ENCODE data around the gene LPAR6. TPM values are rescaled to one million over a fixed set of nuclear protein-coding genes. Genes with fewer than 3 reads are reported as not detected.

The LPAR6 gene
- total RNA-seq, 1 experiment from 2014 or later, result not detected

- Histone ChIP-seq H3K4me2 (ENCODE audit: low read depth, low read length, poor library complexity, severe bottlenecking) (peak overlapping the region; percentile 54), H3K9me3 (ENCODE audit: low read length) (no peaks in the 10 kb centered on the region), H3K36me3 (ENCODE audit: insufficient read depth, low read length) (no peaks in the 10 kb centered on the region), H3K9ac (ENCODE audit: low read length) (no peak overlapping the region), H2AFZ (ENCODE audit: low read length) (no peak overlapping the region), H3K79me2 (ENCODE audit: low read length) (peaks cover 43% of the 10 kb centered on the region), H3K9me2 (replicated peaks; ENCODE audit: insufficient read depth, low read length) (no peaks in the 10 kb centered on the region), H4K20me1 (ENCODE audit: insufficient read depth, low read depth, low read length) (no peaks in the 10 kb centered on the region), H3K27ac (ENCODE audit: low read length) (peak overlapping the region; percentile 65), H3K4me3 (ENCODE audit: low read length) (no peak overlapping the region), H3K4me1 (ENCODE audit: low read length) (peaks cover 56% of the 10 kb centered on the region), H3K27me3 (ENCODE audit: low read length) (no peaks in the 10 kb centered on the region)
- no peak for DNase-seq
Observed at GRCh38 chr13:48400850-48401291, 12.0 kb downstream of the LPAR6 start.

GRCh38 chr13:48400090-48400694 is 12.7 kb downstream of the LPAR6 start:
- Histone ChIP-seq H3K9ac (ENCODE audit: low read length) (peak overlapping the region; percentile 11; the same call in 1 of the 2 replicates), H3K36me3 (ENCODE audit: insufficient read depth, low read length) (no peaks in the 10 kb centered on the region), H3K4me1 (ENCODE audit: low read length) (peaks cover 56% of the 10 kb centered on the region), H3K27ac (ENCODE audit: low read length) (peak overlapping the region; percentile 65), H3K9me2 (replicated peaks; ENCODE audit: insufficient read depth, low read length) (no peaks in the 10 kb centered on the region), H3K4me3 (ENCODE audit: low read length) (peak overlapping the region; percentile 8; the same call in 1 of the 2 replicates), H3K27me3 (ENCODE audit: low read length) (no peaks in the 10 kb centered on the region), H3K79me2 (ENCODE audit: low read length) (peaks cover 43% of the 10 kb centered on the region), H2AFZ (ENCODE audit: low read length) (no peak overlapping the region), H3K9me3 (ENCODE audit: low read length) (no peaks in the 10 kb centered on the region), H3K4me2 (ENCODE audit: low read depth, low read length, poor library complexity, severe bottlenecking) (peak overlapping the region; percentile 54), H4K20me1 (ENCODE audit: insufficient read depth, low read depth, low read length) (no peaks in the 10 kb centered on the region)
- peak; percentile 58 for DNase-seq

- peaks cover 6% of the 10 kb centered on the region for H3K36me3 ChIP-seq (ENCODE audit: insufficient read depth, low read length)
- H3K79me2 ChIP-seq (ENCODE audit: low read length), result peaks cover 37% of the 10 kb centered on the region
- no peaks in the 10 kb centered on the region for H3K9me3 ChIP-seq (ENCODE audit: low read length)
- peak overlapping the region; percentile 38 for H3K27ac ChIP-seq (ENCODE audit: low read length)
- H3K4me3 ChIP-seq (ENCODE audit: low read length), result no peak overlapping the region
- H3K9ac ChIP-seq (ENCODE audit: low read length), result no peak overlapping the region
- H2AFZ ChIP-seq (ENCODE audit: low read length), result no peak overlapping the region
- peaks cover 56% of the 10 kb centered on the region for H3K4me1 ChIP-seq (ENCODE audit: low read length)
- H3K4me2 ChIP-seq (ENCODE audit: low read depth, low read length, poor library complexity, severe bottlenecking), result peak overlapping the region; percentile 54
- no peaks in the 10 kb centered on the region for H3K9me2 ChIP-seq (replicated peaks; ENCODE audit: insufficient read depth, low read length)
- no peak for DNase-seq
- H3K27me3 ChIP-seq (ENCODE audit: low read length), result no peaks in the 10 kb centered on the region
- H4K20me1 ChIP-seq (ENCODE audit: insufficient read depth, low read depth, low read length), result no peaks in the 10 kb centered on the region
Observed at GRCh38 chr13:48398450-48399095, 14.3 kb downstream of the LPAR6 start.

- no peak overlapping the region for H2AFZ ChIP-seq (ENCODE audit: low read length)
- H3K9me2 ChIP-seq (replicated peaks; ENCODE audit: insufficient read depth, low read length), result no peaks in the 10 kb centered on the region
- H3K4me2 ChIP-seq (ENCODE audit: low read depth, low read length, poor library complexity, severe bottlenecking), result no peak overlapping the region
- peaks cover 38% of the 10 kb centered on the region for H3K79me2 ChIP-seq (ENCODE audit: low read length)
- no peak overlapping the region for H3K9ac ChIP-seq (ENCODE audit: low read length)
- H3K27ac ChIP-seq (ENCODE audit: low read length), result peak overlapping the region; percentile 38
- no peak overlapping the region for H3K4me3 ChIP-seq (ENCODE audit: low read length)
- peaks cover 15% of the 10 kb centered on the region for H3K36me3 ChIP-seq (ENCODE audit: insufficient read depth, low read length)
- peaks cover 3% of the 10 kb centered on the region; the same call in 1 of the 2 replicates for H3K9me3 ChIP-seq (ENCODE audit: low read length)
- DNase-seq, result no peak
- H3K4me1 ChIP-seq (ENCODE audit: low read length), result peaks cover 48% of the 10 kb centered on the region
- no peaks in the 10 kb centered on the region for H4K20me1 ChIP-seq (ENCODE audit: insufficient read depth, low read depth, low read length)
- H3K27me3 ChIP-seq (ENCODE audit: low read length), result no peaks in the 10 kb centered on the region
Observed at GRCh38 chr13:48397744-48398143, 15.2 kb downstream of the LPAR6 start.

GRCh38 chr13:48393698-48394085 is 19.2 kb downstream of the LPAR6 start:
- H3K27ac ChIP-seq (ENCODE audit: low read length), result no peak overlapping the region

GRCh38 chr13:48393030-48393697 is 19.7 kb downstream of the LPAR6 start:
- no peak overlapping the region for H3K4me2 ChIP-seq (ENCODE audit: low read depth, low read length, poor library complexity, severe bottlenecking)
- peaks cover 25% of the 10 kb centered on the region for H3K36me3 ChIP-seq (ENCODE audit: insufficient read depth, low read length)
- H3K4me1 ChIP-seq (ENCODE audit: low read length), result peaks cover 6% of the 10 kb centered on the region

More at GRCh38 chr13:48393698-48394085, 19.2 kb downstream of the LPAR6 start:
- Histone ChIP-seq H3K4me1 (ENCODE audit: low read length) (peaks cover 11% of the 10 kb centered on the region), H3K4me3 (ENCODE audit: low read length) (no peak overlapping the region), H3K9me2 (replicated peaks; ENCODE audit: insufficient read depth, low read length) (no peaks in the 10 kb centered on the region), H3K79me2 (ENCODE audit: low read length) (peaks cover 23% of the 10 kb centered on the region), H4K20me1 (ENCODE audit: insufficient read depth, low read depth, low read length) (no peaks in the 10 kb centered on the region), H3K27me3 (ENCODE audit: low read length) (no peaks in the 10 kb centered on the region), H3K9ac (ENCODE audit: low read length) (no peak overlapping the region), H2AFZ (ENCODE audit: low read length) (no peak overlapping the region), H3K36me3 (ENCODE audit: insufficient read depth, low read length) (peaks cover 25% of the 10 kb centered on the region), H3K9me3 (ENCODE audit: low read length) (peaks cover 3% of the 10 kb centered on the region; the same call in 1 of the 2 replicates), H3K4me2 (ENCODE audit: low read depth, low read length, poor library complexity, severe bottlenecking) (no peak overlapping the region)
- no peak for DNase-seq

GRCh38 chr13:48391257-48391656 is 21.7 kb downstream of the LPAR6 start:
- no peak for DNase-seq
- no peaks in the 10 kb centered on the region for H4K20me1 ChIP-seq (ENCODE audit: insufficient read depth, low read depth, low read length)
- no peaks in the 10 kb centered on the region for H3K4me1 ChIP-seq (ENCODE audit: low read length)
- H3K27me3 ChIP-seq (ENCODE audit: low read length), result no peaks in the 10 kb centered on the region
- H3K9ac ChIP-seq (ENCODE audit: low read length), result no peak overlapping the region
- H3K4me2 ChIP-seq (ENCODE audit: low read depth, low read length, poor library complexity, severe bottlenecking), result no peak overlapping the region
- H3K4me3 ChIP-seq (ENCODE audit: low read length), result no peak overlapping the region
- no peaks in the 10 kb centered on the region for H3K9me2 ChIP-seq (replicated peaks; ENCODE audit: insufficient read depth, low read length)
- H3K27ac ChIP-seq (ENCODE audit: low read length), result no peak overlapping the region
- H3K79me2 ChIP-seq (ENCODE audit: low read length), result peaks cover 35% of the 10 kb centered on the region
- peaks cover 28% of the 10 kb centered on the region for H3K36me3 ChIP-seq (ENCODE audit: insufficient read depth, low read length)
- peaks cover 3% of the 10 kb centered on the region; the same call in 1 of the 2 replicates for H3K9me3 ChIP-seq (ENCODE audit: low read length)
- no peak overlapping the region for H2AFZ ChIP-seq (ENCODE audit: low read length)

More at GRCh38 chr13:48393030-48393697, 19.7 kb downstream of the LPAR6 start:
- Histone ChIP-seq H3K9ac (ENCODE audit: low read length) (no peak overlapping the region), H3K4me3 (ENCODE audit: low read length) (no peak overlapping the region), H3K9me3 (ENCODE audit: low read length) (peaks cover 3% of the 10 kb centered on the region; the same call in 1 of the 2 replicates), H3K9me2 (replicated peaks; ENCODE audit: insufficient read depth, low read length) (no peaks in the 10 kb centered on the region), H3K27ac (ENCODE audit: low read length) (no peak overlapping the region), H4K20me1 (ENCODE audit: insufficient read depth, low read depth, low read length) (no peaks in the 10 kb centered on the region), H2AFZ (ENCODE audit: low read length) (no peak overlapping the region), H3K79me2 (ENCODE audit: low read length) (peaks cover 24% of the 10 kb centered on the region), H3K27me3 (ENCODE audit: low read length) (no peaks in the 10 kb centered on the region)
- DNase-seq, result no peak

GRCh38 chr13:48386816-48387215 is 26.1 kb downstream of the LPAR6 start:
- Histone ChIP-seq H3K4me3 (ENCODE audit: low read length) (no peak overlapping the region), H3K9me3 (ENCODE audit: low read length) (no peaks in the 10 kb centered on the region), H3K27me3 (ENCODE audit: low read length) (no peaks in the 10 kb centered on the region), H3K79me2 (ENCODE audit: low read length) (peaks cover 40% of the 10 kb centered on the region), H3K36me3 (ENCODE audit: insufficient read depth, low read length) (peaks cover 27% of the 10 kb centered on the region), H4K20me1 (ENCODE audit: insufficient read depth, low read depth, low read length) (no peaks in the 10 kb centered on the region), H3K9me2 (replicated peaks; ENCODE audit: insufficient read depth, low read length) (no peaks in the 10 kb centered on the region), H3K4me1 (ENCODE audit: low read length) (no peaks in the 10 kb centered on the region), H3K4me2 (ENCODE audit: low read depth, low read length, poor library complexity, severe bottlenecking) (no peak overlapping the region), H2AFZ (ENCODE audit: low read length) (no peak overlapping the region), H3K9ac (ENCODE audit: low read length) (no peak overlapping the region), H3K27ac (ENCODE audit: low read length) (no peak overlapping the region)
- no peak for DNase-seq

Measured in Karpas-422 (cell line).